Skeletal muscle cell (primary cell): ENCODE data around the gene BSN.
"Not testable (repeated sequence)": the region's sequence is repeated elsewhere in the genome, so short reads cannot be mapped to it uniquely, and the experiment has no call there.

Source experiments
- DNase-seq: peaks from one replicate; pipeline ENCODE4 v3.0.0-alpha.2; 2010; ENCODE audit warnings: low read depth
- H3K4me3 ChIP-seq: 2 replicates; pipeline ENCODE4 v1.5.1; 2011; ENCODE audit warnings: low read depth, mild to moderate bottlenecking, control low read depth, low read length, moderate library complexity

Gene BSN

GRCh38 chr3:49534581-49535441 is 19.5 kb upstream of the BSN start:
- no peak for DNase-seq
- no peak overlapping the region for H3K4me3 ChIP-seq

GRCh38 chr3:49535971-49536874 is 18.1 kb upstream of the BSN start:
- DNase-seq: peak; percentile 13
- no peak overlapping the region for H3K4me3 ChIP-seq

GRCh38 chr3:49536875-49537533 is 17.3 kb upstream of the BSN start:
- no peak overlapping the region for H3K4me3 ChIP-seq
- no peak for DNase-seq

GRCh38 chr3:49539659-49540560 is 14.4 kb upstream of the BSN start:
- peak overlapping the region; percentile 52 for H3K4me3 ChIP-seq
- peak; percentile 75 for DNase-seq

GRCh38 chr3:49552087-49552486 is 2.2 kb upstream of the BSN start:
- no peak overlapping the region for H3K4me3 ChIP-seq
- DNase-seq: no peak

- DNase-seq: peak; percentile 28
- H3K4me3 ChIP-seq: peak overlapping the region; percentile 61
These were observed 969 bp upstream of the BSN start for GRCh38 chr3:49553324-49553691.

- DNase-seq: no peak
- H3K4me3 ChIP-seq: peak overlapping the region; percentile 41
These were observed 472 bp downstream of the BSN start for GRCh38 chr3:49554633-49555265.

GRCh38 chr3:49556500-49557275 is 2.4 kb downstream of the BSN start:
- no peak for DNase-seq
- no peak overlapping the region for H3K4me3 ChIP-seq

GRCh38 chr3:49563040-49563578 is 8.8 kb downstream of the BSN start:
- no peak for DNase-seq
- no peak overlapping the region for H3K4me3 ChIP-seq

GRCh38 chr3:49563766-49564165 is 9.5 kb downstream of the BSN start:
- no peak for DNase-seq
- H3K4me3 ChIP-seq: no peak overlapping the region

- no peak for DNase-seq
- H3K4me3 ChIP-seq: no peak overlapping the region
These were observed 12.0 kb downstream of the BSN start for GRCh38 chr3:49566312-49566711.

- no peak overlapping the region for H3K4me3 ChIP-seq
- DNase-seq: no peak
These were observed 13.1 kb downstream of the BSN start for GRCh38 chr3:49567406-49567805.

- no peak overlapping the region for H3K4me3 ChIP-seq
- DNase-seq: no peak
These were observed 14.7 kb downstream of the BSN start for GRCh38 chr3:49568965-49569364.

GRCh38 chr3:49570028-49570654 is 15.9 kb downstream of the BSN start:
- no peak for DNase-seq
- no peak overlapping the region for H3K4me3 ChIP-seq

- no peak overlapping the region for H3K4me3 ChIP-seq
- no peak for DNase-seq
These were observed 27.9 kb downstream of the BSN start for GRCh38 chr3:49582177-49582576.

- not testable (repeated sequence) for DNase-seq, H3K4me3 ChIP-seq
These were observed 31.0 kb downstream of the BSN start for GRCh38 chr3:49585261-49585755.

- no peak overlapping the region for H3K4me3 ChIP-seq
- DNase-seq: no peak
These were observed 37.3 kb downstream of the BSN start for GRCh38 chr3:49591615-49592014.
